ENCODE data around the gene PSMA7.

Gene PSMA7

DNA sequence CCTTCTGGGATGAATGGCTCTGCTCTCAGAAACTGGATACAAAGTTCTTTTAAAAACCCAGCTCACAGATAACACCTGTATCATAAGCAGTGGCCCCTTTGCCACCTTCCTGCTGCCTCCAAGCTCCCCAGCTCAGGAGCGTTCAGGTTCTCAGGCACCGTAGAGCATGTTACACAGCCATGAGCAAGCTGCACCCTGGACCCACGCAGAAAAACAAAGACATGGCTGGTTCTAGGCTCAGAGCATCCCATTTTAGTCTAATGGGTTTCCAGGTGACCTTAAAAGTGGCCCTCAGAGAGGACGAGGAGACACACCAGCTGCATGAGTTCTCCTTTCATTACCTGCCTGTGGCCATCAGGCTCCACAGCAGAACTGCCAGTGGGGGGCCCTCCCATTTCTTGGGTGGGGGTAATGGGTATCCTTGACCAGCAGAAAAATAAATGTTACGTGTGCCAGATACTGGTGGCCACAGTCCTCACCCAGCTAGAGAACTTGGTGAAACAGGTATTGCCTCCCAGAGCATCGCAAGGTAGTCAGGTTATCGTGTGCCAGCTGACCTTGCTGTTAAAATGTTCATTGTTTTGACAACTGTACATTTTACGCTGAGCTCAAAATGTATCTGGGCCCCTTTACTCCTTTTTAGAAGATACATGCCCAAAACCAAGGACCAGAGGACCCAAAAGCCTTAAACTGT lies 7.5 kb downstream of the PSMA7 start:
- DNase-seq: no peak

GRCh38 chr20:62134735-62135231 lies 8.4 kb downstream of the PSMA7 start:
- DNase-seq: no peak

DNA sequence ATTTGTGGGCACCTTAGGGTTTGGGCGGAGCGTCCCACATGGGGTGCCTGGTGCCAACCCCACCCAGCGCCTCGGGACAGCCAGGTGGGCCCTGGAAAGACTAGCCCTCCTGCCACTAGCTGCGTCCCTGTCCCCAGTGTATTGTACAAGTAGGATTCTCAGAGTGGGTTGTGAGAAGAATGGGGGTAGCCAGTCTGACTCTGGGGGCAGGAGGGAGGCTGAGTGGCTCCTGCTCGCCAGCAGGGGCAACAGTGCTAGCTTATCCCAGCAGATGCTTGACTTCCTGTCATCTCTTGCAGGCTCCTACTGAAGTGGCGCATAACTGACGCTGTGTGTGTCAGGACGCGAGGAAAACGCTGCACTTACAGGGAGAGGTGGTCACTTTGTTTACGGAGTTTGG lies 9.3 kb downstream of the PSMA7 start:
- DNase-seq: no peak

DNA sequence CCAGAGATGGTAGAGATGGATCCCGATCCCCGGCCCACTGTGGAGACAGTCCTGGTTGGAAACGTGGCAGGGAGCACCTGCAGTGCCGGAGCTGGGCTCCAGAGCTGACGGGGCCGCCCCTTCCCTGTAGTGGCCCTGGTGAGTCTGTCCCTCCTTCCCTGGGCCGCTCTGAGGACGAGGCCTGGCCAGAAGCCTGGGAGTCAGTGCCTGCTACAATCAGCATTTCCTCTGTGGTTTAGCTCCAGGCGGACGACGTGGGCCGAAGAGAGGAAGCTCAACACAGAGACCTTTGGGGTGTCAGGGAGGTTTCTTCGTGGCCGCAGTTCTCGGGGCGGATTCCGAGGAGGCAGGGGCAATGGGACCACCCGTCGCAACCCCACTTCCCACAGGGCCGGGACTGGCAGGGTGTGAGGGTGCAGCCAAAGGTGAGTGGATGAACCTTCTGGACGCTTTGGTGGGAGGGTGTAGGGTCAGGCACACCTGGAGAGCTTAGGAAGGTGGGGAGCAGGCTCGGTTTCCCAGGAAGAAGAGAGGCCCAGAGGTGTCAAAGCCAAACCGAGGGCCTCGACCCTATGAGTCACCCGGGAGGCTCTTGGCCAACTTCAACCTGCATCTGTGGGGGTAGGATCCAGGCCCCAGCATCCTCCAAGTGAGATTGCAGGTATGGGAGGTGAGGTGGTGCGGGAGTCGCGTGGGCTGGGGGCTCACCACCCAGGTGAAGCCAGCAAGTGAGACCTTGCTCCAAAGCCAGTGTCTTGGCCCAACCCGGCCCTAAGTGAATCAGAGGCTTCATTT lies 9.9 kb downstream of the PSMA7 start:
- no peak for DNase-seq

DNA sequence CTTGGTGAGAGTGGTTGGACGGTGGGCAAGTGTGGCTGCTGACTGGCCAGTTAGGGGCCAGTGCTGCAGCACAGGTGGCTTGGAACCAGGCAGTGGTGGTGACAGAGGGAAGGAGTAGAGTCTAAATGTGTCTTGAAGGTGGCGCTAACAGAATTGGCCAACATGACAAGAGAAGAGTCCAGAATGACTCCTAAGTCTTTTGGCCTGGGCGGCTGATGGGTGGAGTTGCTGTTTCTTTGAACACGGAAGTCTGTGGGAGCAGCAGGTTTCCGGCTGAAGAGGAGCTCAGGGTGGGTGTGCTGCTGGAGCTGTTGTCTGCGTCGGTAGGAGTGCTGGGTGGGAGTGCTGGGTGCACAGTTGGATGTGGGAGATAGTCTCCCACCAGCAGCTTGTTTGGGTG lies 10.8 kb downstream of the PSMA7 start:
- no peak for DNase-seq

GRCh38 chr20:62131560-62132320 lies 11.5 kb downstream of the PSMA7 start:
- DNase-seq: no peak

GRCh38 chr20:62129731-62130531 lies 13.3 kb downstream of the PSMA7 start:
- no peak for DNase-seq

GRCh38 chr20:62128502-62128901 lies 14.7 kb downstream of the PSMA7 start:
- DNase-seq: no peak

- no peak for DNase-seq
Observed at GRCh38 chr20:62127799-62128198, 15.4 kb downstream of the PSMA7 start.

- DNase-seq: no peak
Observed at GRCh38 chr20:62126141-62126540, 17.1 kb downstream of the PSMA7 start.

- no peak for DNase-seq
Observed at GRCh38 chr20:62123450-62124118, 19.6 kb downstream of the PSMA7 start.

DNA sequence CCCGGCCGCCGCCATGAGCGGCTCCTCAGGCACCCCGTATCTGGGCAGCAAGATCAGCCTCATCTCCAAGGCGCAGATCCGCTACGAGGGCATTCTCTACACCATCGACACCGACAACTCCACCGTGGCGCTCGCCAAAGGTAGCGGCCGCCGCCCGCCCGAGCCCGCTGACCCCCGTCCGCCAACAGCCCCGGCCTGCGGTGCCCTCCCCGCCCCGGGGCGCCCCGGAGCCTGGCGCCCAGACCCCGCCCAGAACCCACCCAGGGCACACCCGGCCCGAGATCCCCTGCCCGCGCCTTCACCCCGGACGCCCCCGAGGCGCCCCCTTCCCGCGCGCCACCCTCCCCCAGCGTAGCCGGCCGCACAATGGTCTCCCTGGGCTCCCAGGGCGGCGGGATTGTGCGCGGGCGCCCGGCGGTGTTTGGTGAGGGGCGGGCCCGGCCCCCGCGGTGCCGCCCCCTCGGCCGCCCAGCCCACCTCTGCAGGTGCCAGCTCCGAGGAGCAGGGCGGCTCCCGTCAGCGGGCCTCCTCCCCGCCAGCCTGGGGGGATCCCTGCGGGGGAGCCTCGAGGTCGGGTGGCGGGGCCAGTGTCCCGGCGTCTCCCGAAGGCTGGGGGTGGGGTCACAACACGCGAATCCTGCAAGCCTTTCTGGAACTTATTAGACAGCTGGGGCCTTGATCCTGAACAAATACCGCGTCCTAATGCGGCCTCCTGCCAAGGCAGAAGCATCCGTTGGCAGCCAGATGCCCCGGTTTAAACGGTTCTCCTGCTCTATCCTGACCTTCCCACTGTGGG lies 20.3 kb downstream of the PSMA7 start:
- DNase-seq: peak; percentile 24

GRCh38 chr20:62121776-62122653 lies 21.2 kb downstream of the PSMA7 start, which contains the start of gene LSM14B:
TSS of gene LSM14B (plus strand) at chr20:62122475. CDS start at chr20:62122667, 192 bp downstream.
- DNase-seq: peak; percentile 96

GRCh38 chr20:62120990-62121775 lies 22.0 kb downstream of the PSMA7 start:
- DNase-seq: peak; percentile 36

- no peak for DNase-seq
Observed at GRCh38 chr20:62120365-62120762, 22.8 kb downstream of the PSMA7 start.

DNA sequence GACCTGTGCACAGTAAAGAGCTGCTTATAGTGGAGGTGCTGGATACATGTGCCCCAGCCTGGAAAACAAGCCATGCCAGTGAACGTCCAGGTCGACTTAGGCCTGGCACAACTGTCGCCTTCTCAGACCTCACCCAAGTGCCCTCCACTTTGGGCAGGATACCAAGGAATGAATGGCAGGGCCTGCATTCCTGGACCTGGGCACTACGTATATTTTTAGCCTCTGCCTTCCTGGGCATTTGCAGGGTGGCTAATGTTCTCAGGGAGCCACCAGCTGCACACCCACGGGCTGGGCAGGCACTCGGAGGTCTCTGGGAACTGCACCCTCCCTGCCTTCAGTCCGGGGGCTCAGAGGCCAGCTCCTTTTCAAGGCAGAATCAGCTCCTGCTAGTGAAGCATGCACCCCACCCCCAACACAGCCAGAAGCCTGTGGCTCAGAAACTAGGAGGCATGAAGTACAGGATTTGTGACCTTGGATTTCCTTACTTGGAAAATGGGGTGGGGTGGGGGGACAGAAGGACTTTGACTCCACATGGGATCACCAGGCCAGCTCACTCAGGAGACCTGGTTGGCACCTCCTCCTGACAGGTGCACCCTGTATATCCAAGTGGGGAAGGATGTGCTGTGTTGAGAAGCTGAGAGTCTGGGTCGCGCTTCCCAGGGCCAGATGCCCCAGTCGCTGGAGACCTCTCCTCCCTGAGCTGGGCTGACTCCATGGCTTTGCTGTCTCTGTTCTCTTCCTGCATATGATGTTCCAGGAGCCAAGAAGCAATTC lies 23.4 kb downstream of the PSMA7 start:
- no peak for DNase-seq

- no peak for DNase-seq
Observed at GRCh38 chr20:62119115-62119514, 24.1 kb downstream of the PSMA7 start.

All from stimulated activated CD4-positive, alpha-beta T cell treated with anti-CD3 and anti-CD28 coated beads, Interleukin-4, amount 100 ng/mL, for 24 hours (primary cell).